Muscle of leg (tissue), 11 donors: ENCODE results near the gene GALNTL6. TPM values are rescaled to one million over a fixed set of nuclear protein-coding genes. Genes with fewer than 3 reads are reported as not detected.

Experiments used
- DNase-seq: peaks from one replicate; pipeline ENCODE4 v3.0.0; 2013
- H3K27ac ChIP-seq: one replicate; pipeline ENCODE4 v1.5.1; 2013; ENCODE audit warnings: mild to moderate bottlenecking, low read length, control low read depth
- H3K27me3 ChIP-seq: one replicate; pipeline ENCODE4 v1.6.1; 2013; ENCODE audit warnings: low read length; ENCODE audit not compliant: control insufficient read depth, insufficient read depth
- H3K36me3 ChIP-seq: one replicate; pipeline ENCODE4 v1.6.1; 2013; ENCODE audit warnings: low read length; ENCODE audit not compliant: control insufficient read depth, insufficient read depth
- H3K4me1 ChIP-seq: one replicate; pipeline ENCODE4 v1.6.1; 2013; ENCODE audit warnings: low read length; ENCODE audit not compliant: control insufficient read depth, insufficient read depth
- H3K4me3 ChIP-seq: one replicate; pipeline ENCODE4 v1.5.1; 2013; ENCODE audit warnings: low read length, control low read depth
- H3K9me3 ChIP-seq: replicated peaks from 2 replicates; pipeline ENCODE4 v1.6.1; 2013; ENCODE audit warnings: low read depth, low read length; ENCODE audit not compliant: control insufficient read depth
- WGBS: methylation state at CpG from one replicate; pipeline ENCODE4 v1.1.5; 2013; ENCODE audit warnings: missing lambda C conversion rate; ENCODE audit not compliant: insufficient coverage; 5-methylcytosine and 5-hydroxymethylcytosine counted together
- polyA plus RNA-seq, 8 donors: library from polyadenylated mRNA; unstranded; fragments of 120-200 nt; gene quantifications; one replicate each; pipeline versions ENCODE4 v1.2.1 to v1.2.3, GENCODE V29; 2013; ENCODE audit warnings: inconsistent platforms in 1 of 8, low replicate concordance in 1 of 8; ENCODE audit not compliant: insufficient read length in 8 of 8, insufficient read depth in 1 of 8
- total RNA-seq: library from RNA; stranded (reverse); fragments of 120-200 nt; gene quantifications from one replicate; pipeline ENCODE4 v1.2.4, GENCODE V29; 2013

GALNTL6 gene
- total and polyA plus RNA-seq, 9 donors, result 0.26 to 0.95 (median 0.53) TPM

DNA sequence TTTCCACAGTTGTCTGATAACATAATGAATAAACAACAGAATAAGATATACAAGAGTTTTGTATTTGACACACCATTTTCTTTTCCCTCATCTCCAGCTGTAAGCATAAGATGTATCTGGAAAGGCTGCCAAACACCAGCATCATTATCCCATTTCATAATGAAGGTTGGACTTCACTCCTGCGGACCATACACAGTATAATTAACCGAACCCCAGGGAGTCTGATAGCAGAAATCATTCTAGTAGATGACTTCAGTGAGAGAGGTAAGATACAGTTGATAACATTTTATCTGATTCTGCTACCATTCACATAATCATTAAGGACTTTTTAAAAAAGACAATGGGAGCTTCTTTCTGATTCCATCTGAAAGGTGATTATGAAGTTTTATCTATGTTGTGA lies 535.2 kb downstream of the GALNTL6 start:
- Histone ChIP-seq H3K9me3 (no peaks in the 10 kb centered on the region), H3K4me3 (no peak overlapping the region), H3K27me3 (no peaks in the 10 kb centered on the region), H3K27ac (no peak overlapping the region), H3K4me1 (no peaks in the 10 kb centered on the region), H3K36me3 (no peaks in the 10 kb centered on the region)
- no peak for DNase-seq
- no CpG with 5 or more reads among the region's 2 CpGs for WGBS

DNA sequence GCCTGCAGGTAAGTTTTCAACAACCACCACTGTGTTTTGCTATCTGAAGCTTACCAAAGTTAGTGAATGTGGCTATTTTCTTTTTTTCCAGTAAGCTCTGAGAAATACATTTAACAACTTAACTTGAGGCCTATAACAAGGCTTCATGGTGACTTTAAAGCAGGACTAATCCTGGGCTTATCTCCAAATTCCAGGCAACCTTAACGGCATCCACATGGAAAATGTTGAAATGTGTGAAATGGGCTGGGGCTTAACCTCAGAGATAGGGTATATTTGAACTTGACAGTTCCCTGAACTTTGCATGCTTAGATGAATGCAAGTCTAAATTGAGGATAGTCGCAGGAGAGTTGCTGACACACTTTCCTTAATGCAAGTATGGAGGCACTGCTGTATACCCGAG lies 539.2 kb downstream of the GALNTL6 start:
- no peak overlapping the region for H3K4me3 ChIP-seq
- no peaks in the 10 kb centered on the region for H3K27me3 ChIP-seq
- H3K4me1 ChIP-seq, result no peaks in the 10 kb centered on the region
- H3K27ac ChIP-seq, result no peak overlapping the region
- no peak for DNase-seq
- no peaks in the 10 kb centered on the region for H3K36me3 ChIP-seq
- H3K9me3 ChIP-seq, result no peaks in the 10 kb centered on the region
- WGBS, result no CpG with 5 or more reads among the region's 3 CpGs

DNA sequence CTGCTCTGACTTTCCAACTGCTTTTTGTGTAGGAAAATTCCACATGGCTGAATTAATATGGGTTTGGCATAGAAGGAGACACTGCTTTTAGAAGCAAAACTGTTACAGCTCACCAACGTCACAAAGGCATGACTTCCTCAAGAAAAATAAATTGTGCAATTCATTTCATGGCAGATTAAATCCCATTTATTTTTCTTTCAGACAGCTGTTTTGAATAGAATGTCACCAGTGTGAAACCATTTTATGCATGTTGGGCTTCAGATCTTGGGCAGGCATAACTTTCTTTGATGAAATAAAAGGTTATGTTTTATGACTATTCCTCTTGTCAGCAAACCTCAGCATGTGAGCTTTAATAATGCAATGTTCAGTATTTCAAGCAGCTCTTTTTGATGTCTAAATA lies 542.8 kb downstream of the GALNTL6 start:
- no peaks in the 10 kb centered on the region for H3K36me3 ChIP-seq
- no CpG with 5 or more reads among the region's 1 CpG for WGBS
- no peak overlapping the region for H3K27ac ChIP-seq
- H3K9me3 ChIP-seq, result no peaks in the 10 kb centered on the region
- no peaks in the 10 kb centered on the region for H3K4me1 ChIP-seq
- peak; percentile 59 for DNase-seq
- H3K27me3 ChIP-seq, result no peaks in the 10 kb centered on the region
- H3K4me3 ChIP-seq, result no peak overlapping the region

DNA sequence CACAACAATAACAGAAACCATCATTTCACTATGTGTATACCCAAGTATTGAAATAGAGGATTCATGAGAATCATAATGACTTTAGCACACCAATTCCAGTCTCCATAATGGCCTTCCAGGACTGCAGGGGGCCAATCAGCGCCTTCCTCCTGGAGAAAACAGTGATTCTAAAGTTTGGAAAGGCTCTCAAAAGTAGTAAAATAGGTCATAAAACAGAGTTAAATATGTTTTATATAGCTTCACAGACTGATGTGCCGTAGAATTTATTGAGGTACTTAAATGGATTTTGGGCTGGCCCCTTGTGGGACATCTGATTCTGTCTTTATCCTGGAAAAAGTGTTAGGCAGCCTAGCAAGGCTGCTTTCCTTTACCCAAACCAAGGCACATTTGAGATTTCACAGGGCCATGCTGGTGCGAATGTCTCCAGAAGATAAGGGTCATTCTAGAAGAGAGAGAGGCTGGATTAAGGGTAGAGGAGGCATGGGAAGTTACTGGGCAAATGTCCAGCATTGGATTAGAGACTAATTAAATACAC lies 543.9 kb downstream of the GALNTL6 start:
- no peak overlapping the region for H3K27ac ChIP-seq
- H3K9me3 ChIP-seq, result no peaks in the 10 kb centered on the region
- WGBS, result 0% methylated on average over 1 of the region's 3 CpGs
- H3K4me3 ChIP-seq, result no peak overlapping the region
- DNase-seq, result peak; percentile 46
- no peaks in the 10 kb centered on the region for H3K36me3 ChIP-seq
- H3K4me1 ChIP-seq, result no peaks in the 10 kb centered on the region
- no peaks in the 10 kb centered on the region for H3K27me3 ChIP-seq

DNA sequence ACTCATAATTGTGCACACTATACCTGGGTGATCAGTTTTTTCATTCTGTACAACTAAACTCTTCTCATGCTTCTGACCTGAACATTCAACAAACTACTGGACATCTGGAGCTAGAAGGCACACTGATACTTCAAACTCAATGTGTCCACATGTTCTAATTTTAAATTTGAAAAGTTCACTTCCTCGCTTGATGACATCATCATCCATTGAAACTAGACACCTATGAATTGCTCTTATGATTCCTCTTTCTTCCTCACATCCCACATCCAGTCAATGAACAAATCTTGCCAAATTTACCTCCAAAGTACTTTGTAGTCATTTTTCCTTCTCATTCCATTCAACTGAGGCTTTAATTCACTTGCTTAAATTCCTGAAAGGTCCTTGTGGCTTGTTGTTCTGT lies 549.4 kb downstream of the GALNTL6 start:
- no peak overlapping the region for H3K4me3 ChIP-seq
- no peaks in the 10 kb centered on the region for H3K36me3 ChIP-seq
- H3K27ac ChIP-seq, result no peak overlapping the region
- no peaks in the 10 kb centered on the region for H3K4me1 ChIP-seq
- no peaks in the 10 kb centered on the region for H3K9me3 ChIP-seq
- no peak for DNase-seq
- WGBS, result no CpG with 5 or more reads among the region's 1 CpG
- no peaks in the 10 kb centered on the region for H3K27me3 ChIP-seq

DNA sequence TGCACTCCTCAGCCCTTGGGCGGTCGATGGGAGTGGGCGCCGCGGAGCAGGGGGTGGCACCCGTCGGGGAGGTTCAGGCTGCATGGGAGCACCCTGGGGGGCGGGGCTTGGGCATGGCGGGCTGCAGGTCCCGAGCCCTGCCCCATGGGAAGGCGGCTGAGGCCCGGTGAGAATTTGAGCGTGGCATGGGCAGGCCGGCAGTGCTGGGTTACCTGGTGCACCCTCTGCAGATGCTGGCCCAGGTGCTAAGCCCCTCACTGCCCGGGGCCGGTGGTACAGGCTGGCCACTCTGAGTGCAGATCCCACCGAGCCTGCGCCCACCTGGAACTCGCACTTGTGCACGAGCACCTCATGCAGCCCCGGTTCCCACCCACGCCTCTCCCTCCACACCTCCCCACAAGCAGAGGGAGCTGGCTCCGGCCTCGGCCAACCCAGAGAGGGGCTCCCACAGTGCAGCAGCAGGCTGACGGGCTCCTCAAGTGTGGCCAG lies 556.3 kb downstream of the GALNTL6 start:
- H3K27ac ChIP-seq, result no peak overlapping the region
- no peaks in the 10 kb centered on the region for H3K27me3 ChIP-seq
- peaks cover 4% of the 10 kb centered on the region for H3K9me3 ChIP-seq
- no peak for DNase-seq
- H3K4me3 ChIP-seq, result no peak overlapping the region
- no peaks in the 10 kb centered on the region for H3K4me1 ChIP-seq
- WGBS, result 86% methylated on average over 25 of the region's 25 CpGs
- no peaks in the 10 kb centered on the region for H3K36me3 ChIP-seq

DNA sequence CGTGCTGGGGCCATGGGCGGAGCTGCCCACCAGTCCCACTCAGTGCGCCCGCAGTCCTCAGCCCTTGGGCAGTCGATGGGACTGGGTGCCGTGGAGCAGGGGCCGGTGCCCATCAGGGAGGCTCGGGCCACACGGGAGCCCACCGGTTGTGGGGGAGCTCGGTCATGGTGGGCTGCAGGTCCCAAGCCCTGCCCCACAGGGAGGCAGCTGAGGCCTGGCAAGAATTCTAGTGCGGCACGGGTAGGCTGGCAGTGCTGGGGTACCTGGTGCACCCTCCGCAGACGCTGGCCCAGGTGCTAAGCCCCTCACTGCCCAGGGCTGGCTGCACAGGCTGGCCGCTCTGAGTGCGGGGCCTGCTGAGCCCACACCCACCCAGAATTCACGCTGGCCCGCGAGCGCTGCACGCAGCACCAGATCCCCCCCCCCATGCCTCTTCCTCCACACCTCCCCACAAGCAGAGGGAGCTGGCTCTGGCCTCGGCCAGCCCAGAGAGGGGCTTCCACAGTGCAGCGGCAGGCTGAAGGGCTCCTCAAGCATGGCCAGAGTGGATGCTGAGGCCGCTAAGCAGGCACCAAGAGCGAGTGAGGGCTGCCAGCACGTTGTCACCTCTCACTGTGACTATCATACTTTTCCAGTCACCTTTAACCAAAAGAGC lies 564.4 kb downstream of the GALNTL6 start:
- no peak for DNase-seq
- 94% methylated on average over 24 of the region's 27 CpGs for WGBS

DNA sequence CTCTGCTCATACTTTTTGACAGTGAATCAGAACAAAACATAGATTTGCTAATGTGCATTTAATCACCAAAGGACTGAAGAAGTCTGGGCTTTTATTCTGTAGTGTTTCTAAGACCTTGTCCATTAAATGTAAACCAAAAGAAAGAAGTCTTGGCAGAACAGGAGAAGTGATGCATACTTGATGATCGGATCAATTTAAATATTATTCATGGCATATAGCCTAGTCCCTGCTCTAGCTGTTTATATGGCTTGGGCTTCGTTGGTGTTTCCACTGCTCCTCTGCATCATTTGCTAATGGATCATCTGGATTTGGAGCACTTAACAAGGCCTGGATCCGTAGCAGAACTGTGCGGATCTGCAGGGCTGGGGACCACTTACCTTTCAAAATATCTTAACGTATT lies 566.6 kb downstream of the GALNTL6 start:
- Histone ChIP-seq H3K4me1 (no peaks in the 10 kb centered on the region), H3K4me3 (no peak overlapping the region), H3K27me3 (no peaks in the 10 kb centered on the region), H3K36me3 (no peaks in the 10 kb centered on the region), H3K9me3 (no peaks in the 10 kb centered on the region), H3K27ac (no peak overlapping the region)
- 67% methylated on average over 1 of the region's 5 CpGs for WGBS
- no peak for DNase-seq

More for the DNA sequence above, 564.4 kb downstream of the GALNTL6 start:
- Histone ChIP-seq H3K4me3 (no peak overlapping the region), H3K27ac (no peak overlapping the region), H3K36me3 (no peaks in the 10 kb centered on the region), H3K27me3 (no peaks in the 10 kb centered on the region), H3K4me1 (no peaks in the 10 kb centered on the region), H3K9me3 (no peaks in the 10 kb centered on the region)

DNA sequence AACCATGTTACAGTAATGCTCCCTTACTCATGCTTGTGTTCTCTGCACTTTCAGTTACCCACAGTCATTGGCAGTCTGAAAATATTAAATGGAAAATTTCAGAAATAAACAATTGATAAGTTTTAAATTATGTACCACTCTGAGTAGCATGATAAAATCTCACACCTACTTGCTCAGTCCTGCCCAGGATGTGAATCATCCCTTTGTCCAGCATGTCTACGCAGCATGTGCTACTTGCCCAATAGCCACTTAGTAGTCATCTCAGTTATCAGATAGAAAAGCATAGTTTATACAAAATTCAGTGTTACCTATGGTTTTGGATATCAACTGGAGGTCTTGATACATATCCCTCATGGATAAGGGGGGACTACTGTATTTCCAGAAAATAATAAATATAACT lies 577.1 kb downstream of the GALNTL6 start:
- no peak overlapping the region for H3K27ac ChIP-seq
- no peak overlapping the region for H3K4me3 ChIP-seq
- WGBS, result no CpG with 5 or more reads among the region's 1 CpG

DNA sequence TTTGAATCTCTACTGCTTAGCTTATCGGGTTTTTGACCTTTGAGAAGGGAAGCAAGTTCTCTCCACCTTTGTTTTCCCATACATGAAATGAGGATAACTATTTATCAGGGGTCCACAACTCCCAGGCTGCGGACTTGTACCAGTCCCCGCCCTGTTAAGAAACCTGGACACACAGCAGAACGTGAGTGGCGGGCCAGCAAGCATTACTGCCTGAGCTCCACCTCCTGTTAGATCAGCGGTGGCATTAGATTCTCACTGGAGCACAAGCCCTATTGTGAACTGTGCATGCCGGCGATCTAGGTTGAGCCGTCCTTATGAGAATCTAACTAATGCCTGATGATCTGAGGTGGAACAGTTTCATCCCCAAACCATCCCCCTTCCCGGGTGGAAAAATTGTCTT lies 579.5 kb downstream of the GALNTL6 start:
- H3K27ac ChIP-seq, result no peak overlapping the region
- DNase-seq, result no peak
- 87% methylated on average over 4 of the region's 10 CpGs for WGBS
- no peaks in the 10 kb centered on the region for H3K9me3 ChIP-seq
- no peaks in the 10 kb centered on the region for H3K4me1 ChIP-seq
- H3K36me3 ChIP-seq, result no peaks in the 10 kb centered on the region
- H3K4me3 ChIP-seq, result no peak overlapping the region
- H3K27me3 ChIP-seq, result no peaks in the 10 kb centered on the region

More for the DNA sequence above, 577.1 kb downstream of the GALNTL6 start:
- DNase-seq, result no peak
- Histone ChIP-seq H3K4me1 (no peaks in the 10 kb centered on the region), H3K9me3 (no peaks in the 10 kb centered on the region), H3K27me3 (no peaks in the 10 kb centered on the region), H3K36me3 (no peaks in the 10 kb centered on the region)
